GM18517 (cell line): Measurements from ENCODE around the gene AKR1C2.
"Not testable (repeated sequence)": the region's sequence is repeated elsewhere in the genome, so short reads cannot be mapped to it uniquely, and the experiment has no call there.

Experiments
- ATAC-seq: cut with Tn5 transposase; IDR thresholded peaks from one replicate; pipeline ENCODE4 v1.9.1; 2021; ENCODE audit warnings: mild to moderate bottlenecking, moderate library complexity; ENCODE audit not compliant: unreplicated experiment

Gene AKR1C2

GRCh38 chr10:4990217-4990616 is 13.4 kb downstream of the AKR1C2 start:
- ATAC-seq = no peak

- not testable (repeated sequence) for ATAC-seq
Measured at GRCh38 chr10:4988000-4988641, 15.5 kb downstream of the AKR1C2 start.

GRCh38 chr10:4984971-4985594 is 18.6 kb downstream of the AKR1C2 start:
- ATAC-seq = no peak

DNA sequence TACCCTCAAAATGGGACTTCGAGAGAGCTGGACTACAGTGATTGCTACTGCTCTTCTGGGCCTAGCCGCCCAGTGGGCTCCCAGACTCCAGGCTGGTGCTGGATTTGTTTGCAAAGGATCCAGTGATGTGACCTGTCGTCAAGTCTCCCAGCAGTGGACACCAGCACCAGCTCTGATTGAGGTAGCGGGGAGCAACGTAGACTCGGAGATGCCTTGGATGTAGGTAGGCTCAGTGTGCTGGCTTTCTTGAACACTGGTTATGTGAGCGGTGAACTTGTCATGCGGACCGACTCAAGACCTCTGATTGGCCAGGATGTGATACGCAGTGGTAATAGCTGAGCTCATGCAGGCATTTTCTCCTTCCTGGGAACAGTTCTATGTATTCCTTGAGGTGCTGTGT is 19.4 kb downstream of the AKR1C2 start:
- ATAC-seq = no peak

DNA sequence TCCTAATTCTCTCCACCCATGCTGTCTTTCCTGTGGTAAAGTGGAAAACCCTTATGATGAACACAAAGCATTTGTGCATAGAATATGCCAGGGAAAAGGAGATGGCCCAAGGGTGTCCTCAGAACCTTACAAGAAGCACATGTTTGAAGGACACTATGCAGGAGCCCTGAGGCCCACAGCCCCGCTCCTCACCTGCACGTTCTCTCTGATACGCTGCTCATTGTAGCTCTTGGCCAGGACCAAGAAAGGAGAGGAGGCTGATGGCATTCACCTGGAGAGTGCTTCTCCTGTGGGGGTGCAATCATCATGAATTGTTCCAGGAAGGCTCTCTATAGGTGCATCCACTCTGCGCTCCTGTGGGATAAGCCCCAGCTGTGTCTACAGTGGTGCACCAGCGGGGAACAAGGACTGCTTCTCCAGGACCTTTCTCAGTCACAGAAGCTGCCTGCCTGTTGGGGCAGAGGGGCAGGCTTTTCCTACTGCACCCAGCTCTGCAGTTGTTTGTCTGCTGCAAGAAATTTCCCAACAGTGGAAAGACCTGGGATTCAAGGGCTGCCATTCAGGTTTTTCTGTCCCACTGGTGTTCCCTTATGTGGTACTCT is 19.9 kb downstream of the AKR1C2 start:
- ATAC-seq = no peak

DNA sequence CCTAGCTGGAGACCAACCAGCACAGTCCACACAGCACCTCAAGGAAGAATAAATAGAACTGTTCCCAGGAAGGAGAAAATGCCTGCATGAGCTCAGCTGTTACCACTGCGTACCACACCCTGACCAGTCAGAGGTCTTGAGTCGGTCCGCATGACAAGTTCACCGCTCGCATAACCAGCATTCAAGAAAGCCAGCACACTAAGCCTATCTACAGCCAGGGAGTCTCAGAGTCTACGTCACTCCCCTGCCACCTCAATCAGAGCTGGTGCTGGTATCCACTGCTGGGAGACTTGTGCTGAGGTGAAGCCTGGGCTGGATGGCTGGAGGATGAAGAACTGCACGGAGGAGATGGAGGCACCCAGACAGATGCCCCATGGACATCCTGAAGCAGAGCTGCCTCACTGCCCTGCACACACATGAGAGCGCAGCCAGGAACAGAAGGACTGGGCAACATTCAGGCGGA is 20.9 kb downstream of the AKR1C2 start:
- ATAC-seq = no peak

DNA sequence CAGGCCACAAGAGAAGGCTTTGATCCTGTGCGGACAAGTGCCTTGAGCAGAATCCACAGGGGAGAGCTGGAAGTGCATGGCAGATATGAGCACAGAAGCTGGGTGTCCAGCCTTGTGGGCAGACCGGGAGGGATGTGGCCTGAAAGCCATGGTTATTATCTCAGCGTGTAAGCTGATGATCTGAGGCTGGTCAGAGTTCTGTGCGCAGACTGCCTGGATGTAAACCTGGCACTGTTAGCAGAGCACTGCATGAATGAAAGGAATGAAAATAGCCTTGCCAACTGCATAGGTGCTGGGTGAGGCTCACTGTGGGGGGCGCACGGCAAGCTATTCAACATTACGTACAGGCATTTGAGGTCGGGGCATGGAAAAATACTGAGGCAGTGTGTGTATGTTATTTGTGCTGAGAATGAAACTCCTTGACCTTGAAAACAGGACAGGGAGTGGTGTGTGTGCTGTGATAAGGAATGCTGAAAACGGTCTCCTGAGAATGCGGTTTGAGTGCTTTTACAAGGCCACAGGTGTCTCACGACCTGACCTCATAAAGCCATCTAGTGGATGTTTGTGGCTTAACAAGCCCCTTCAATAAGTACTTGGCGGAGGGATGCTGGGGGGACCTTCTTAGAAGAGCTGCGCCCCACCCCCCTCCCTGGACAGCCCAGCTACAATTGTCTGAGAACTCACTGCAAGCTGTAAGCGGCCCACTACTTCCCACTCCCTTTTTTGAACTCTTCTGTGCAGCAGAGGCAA is 21.8 kb downstream of the AKR1C2 start:
- ATAC-seq = no peak

DNA sequence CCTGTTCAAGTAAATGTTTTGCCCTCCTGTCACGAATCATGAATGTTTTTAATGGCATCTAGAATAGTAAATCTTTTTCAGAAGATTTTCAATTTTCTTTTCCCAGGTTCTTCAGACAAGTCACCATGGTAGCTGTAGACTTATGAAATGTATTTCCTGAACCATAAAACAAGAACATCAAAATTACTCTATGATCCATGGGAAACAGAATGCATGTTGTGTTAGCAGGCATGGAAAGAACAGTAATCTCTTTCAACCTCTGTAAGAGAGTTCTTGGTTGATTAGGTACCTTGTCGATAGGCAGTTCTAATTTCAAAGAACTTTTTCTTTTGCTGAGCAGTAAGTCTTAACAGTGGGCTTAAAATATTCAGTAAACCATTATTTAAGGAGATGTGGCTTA is 22.9 kb downstream of the AKR1C2 start:
- no peak for ATAC-seq

DNA sequence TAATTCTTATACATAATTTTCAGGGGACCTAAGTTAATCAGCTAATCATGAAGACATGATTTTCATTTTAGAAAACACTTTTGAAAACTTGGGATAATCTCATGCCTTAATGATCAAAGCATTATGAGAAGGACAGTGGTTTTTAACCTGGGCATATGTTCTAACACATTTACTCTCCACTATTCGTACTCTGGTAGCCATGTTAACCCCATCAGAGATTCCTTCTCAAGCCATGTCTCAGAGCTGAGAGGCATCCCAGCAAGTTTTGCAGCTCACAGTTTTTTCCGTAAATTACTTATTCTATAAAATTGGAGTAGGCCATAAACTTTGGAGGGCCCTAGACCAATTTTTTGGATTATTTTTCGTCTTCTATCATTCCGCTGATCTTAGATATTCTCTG is 24.8 kb downstream of the AKR1C2 start:
- ATAC-seq = no peak

DNA sequence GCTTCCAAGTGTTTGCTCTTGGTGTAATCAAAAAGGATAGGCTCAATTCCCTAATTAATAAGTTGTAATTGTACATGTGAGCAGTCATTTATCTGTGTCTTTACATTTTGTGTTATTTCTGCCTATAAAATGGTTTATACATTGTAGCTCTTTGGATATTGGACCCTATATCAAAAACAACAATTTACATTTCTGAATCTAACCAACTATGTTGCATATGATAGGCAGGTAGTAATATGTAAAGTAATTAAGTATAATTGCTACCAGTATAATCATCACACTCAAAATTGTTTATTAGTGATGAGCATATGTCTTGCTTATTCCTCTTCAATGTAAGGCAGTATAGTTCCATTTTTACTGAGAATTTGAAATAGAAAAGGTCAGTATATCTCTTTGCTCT is 26.6 kb downstream of the AKR1C2 start:
- ATAC-seq = no peak

DNA sequence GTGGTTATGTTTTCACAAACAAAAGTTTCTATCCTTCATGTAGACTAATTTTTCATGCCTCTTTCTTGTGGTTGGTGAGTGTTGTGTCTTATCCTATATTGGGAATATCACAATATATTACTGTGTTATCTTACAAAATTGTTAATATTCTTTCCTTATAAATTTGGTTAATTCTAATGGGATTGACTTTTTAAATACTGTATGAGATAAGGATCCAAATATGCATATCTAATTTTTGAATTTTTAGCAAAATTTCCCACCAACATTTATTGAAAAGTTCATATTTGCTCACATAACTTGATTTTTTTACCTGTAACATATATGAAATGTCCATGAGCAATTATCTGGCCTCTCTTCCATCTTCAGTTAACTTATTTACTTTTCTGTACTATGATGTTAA is 29.3 kb downstream of the AKR1C2 start:
- ATAC-seq = not testable (repeated sequence)

- not testable (repeated sequence) for ATAC-seq
Measured at GRCh38 chr10:4973294-4973693, 30.4 kb downstream of the AKR1C2 start.

GRCh38 chr10:4972369-4973142 is 31.1 kb downstream of the AKR1C2 start:
- not testable (repeated sequence) for ATAC-seq

DNA sequence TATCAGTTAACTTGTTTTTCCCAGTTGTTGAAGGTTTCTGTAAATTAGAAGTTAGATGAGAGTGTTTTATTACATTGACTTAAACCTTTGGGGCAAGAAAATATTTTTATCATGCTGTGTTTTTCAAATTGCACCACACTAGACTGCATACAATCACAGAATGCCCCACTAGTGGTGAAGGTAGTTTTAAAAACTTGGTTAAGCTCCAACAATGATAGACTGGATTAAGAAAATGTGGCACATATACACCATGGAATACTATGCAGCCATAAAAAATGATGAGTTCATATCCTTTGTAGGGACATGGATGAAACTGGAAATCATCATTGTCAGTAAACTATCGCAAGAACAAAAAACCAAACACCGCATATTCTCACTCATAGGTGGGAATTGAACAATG is 33.3 kb downstream of the AKR1C2 start:
- not testable (repeated sequence) for ATAC-seq

GRCh38 chr10:4969289-4969688 is 34.4 kb downstream of the AKR1C2 start:
- not testable (repeated sequence) for ATAC-seq

DNA sequence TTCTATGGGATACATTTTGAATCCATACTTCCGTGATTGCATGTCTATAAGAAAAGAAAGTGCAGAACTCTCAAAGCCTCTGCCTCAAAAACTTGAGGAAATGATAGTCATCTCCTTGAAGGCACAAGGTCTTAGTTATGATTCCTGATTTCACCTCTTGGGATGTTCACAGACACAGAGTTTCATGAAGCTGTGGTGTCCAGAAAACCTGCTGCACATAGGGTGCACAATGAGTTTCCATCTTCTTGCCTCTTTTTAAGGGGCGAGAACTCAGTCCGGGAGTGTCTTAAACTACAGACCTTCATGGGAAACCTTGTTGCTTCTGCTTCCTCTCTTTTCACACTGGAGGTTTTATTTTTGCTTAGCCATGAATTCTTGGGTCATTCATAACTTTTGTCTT is 36.5 kb downstream of the AKR1C2 start:
- ATAC-seq = not testable (repeated sequence)

- ATAC-seq = not testable (repeated sequence)
Measured at GRCh38 chr10:4965763-4966162, 37.9 kb downstream of the AKR1C2 start.

- ATAC-seq = not testable (repeated sequence)
Measured at GRCh38 chr10:4963815-4964154, 39.9 kb downstream of the AKR1C2 start.

DNA sequence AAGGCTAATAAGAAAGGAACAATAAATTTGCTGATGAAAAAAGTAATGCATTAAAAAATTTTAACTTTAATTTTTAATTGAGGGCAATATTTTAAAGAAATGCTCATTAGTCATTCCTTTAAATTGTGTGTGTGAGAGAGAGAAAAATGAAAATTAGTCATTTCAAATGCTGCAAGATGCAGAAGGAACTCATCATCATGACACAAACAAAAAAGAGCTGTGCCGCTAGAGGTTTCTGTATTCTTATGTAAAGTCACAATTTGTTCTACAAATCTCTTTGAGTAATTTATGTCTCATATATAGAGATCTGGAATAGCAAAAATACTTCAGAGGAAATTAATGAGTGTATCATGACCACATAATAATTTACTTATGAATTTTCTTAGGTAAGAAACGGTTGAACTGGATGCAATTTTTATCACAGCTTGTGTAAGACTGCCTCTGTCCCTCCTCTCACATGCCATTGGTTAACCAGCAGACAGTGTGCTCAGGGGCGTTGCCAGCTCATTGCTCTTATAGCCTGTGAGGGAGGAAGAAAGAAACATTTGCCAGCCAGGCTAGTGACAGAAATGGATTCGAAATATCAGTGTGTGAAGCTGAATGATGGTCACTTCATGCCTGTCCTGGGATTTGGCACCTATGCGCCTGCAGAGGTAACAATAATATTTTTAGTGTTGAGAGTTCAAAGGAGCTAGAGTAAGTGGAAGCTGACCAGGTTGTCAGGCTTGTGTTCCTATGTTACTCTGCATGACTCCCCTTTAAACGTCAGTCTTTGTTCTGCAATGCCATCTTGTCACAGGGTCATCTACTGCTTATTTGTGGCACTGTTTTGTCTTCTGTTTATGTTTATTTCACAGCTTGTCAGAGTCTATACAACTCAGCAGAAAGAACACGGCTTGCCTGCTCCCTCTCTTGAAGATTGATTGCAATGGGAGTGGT is 40.5 kb downstream of the AKR1C2 start, which contains the start of gene AKR1C1:
Gene AKR1C1, plus strand, starts transcription at position 540 of the 939 bp plus-strand sequence. Its CDS starts 30 bp downstream, at position 570.
- not testable (repeated sequence) for ATAC-seq

GRCh38 chr10:4962308-4962707 is 41.3 kb downstream of the AKR1C2 start:
- ATAC-seq = not testable (repeated sequence)
